GM19099 (cell line): ENCODE results near the gene RPGRIP1L.

ENCODE experiments used
- POLR2A ChIP-seq: IDR thresholded peaks from 3 replicates; pipeline ENCODE4 v1.6.1; 2011; ENCODE audit warnings: low read depth; ENCODE audit not compliant: insufficient read length; ENCODE audit errors: extremely low read depth

Gene RPGRIP1L

DNA sequence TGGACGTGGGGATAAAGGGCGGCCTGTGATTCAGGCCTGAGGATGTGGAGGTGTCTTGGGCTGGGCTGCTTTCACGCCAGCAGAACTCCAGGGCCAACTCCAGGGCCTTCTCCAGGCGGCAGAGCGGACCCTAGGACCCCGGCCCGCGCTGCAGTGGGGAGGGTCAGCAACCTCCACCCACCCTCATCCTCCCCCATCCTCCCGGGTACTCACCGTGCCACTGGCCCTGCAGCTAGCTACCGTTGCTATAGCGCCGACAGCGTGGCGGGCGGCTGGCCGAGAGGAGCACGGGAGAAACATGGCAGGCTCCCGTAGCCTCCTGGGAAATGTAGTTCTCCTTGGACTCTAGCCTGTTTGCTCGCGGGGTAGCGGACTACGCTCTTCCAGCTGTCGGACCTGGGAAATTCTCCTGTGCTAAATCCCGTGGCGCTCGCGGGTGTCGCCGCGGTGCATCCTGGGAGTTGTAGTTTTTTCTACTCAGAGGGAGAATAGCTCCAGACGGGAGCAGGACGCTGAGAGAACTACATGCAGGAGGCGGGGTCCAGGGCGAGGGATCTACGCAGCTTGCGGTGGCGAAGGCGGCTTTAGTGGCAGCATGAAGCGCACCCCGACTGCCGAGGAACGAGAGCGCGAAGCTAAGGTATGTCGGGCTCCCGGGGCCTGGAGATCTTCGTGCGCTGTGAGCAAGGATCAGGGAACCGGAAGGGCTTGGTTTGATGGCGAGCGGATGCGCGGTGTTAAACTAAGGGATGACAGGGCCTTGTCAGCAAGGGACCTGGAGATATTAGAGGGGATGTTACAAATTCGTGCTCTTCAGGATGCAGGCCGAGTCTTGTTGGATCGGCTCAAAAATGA lies at the start of gene RPGRIP1L, which contains the start of gene FTO:
Gene RPGRIP1L (minus strand): TSS at position 270 of the 855 bp plus-strand sequence. CDS start 3,136 bp downstream, outside the sequence.
Gene FTO (plus strand): TSS at position 567 of the 855 bp plus-strand sequence.
- TF ChIP-seq POLR2A: peak; percentile 35

DNA sequence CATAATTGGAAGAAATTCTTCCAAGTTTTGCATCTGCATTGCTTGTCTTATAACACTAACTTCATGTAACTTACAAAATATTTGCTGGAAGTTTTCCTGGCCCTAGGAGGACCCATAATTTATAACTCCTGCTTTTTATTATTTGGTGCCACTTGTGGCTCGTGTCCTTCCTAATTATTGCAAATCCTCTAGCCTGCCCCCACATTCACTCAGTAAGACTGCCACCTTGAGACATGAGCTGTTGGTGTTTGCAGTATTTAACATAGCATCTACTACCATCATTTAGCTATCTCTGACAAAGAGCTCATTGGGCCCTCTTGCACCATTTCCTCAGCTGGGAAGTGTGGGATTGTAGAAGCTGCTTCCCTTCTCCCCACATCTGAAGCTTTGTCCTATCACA lies 49.8 kb upstream of the RPGRIP1L start:
- no peak for TF ChIP-seq POLR2A

DNA sequence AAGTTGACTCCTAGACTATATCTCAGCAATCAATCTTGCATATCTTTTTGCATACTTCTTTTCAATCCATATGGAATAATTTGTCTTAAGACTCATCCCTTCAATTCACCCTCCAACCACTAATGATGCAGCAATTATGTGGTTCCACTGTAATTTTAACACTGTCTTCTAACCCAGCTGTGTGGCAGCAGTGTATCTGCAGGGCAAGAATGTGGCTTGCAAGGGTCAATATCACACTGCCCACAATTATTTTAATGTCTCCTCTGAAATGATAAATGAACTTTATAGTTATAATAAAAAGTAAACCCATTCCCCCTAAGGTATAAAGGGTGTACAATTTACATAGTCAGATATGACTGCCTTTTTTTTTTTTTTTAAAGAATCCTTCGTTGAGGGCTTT lies 48.9 kb upstream of the RPGRIP1L start:
- no peak for TF ChIP-seq POLR2A

DNA sequence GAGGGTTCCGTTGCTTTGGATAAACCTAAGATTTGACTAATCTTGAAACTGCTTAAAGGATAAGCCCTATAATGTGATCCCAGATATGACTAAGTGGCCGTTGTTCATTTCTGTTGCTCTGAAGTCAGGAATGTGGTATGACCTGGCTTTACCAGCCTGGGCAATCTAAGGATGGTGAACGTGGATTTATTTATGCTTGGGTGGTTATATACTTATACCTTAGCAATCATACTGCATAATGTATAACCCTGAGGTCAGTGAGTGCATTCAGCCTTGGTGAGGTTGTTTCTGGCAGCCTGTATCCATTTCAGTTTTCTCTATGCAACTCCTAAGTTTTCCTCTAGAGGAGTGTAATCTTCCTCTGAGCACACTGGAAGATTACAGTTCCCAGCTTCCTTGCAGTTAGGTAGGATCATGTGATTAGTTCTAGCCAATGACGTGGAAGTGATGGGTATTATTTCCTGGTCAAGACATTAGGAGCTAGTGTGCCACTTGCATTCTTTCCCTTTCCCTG lies 42.2 kb upstream of the RPGRIP1L start:
- TF ChIP-seq POLR2A: no peak

DNA sequence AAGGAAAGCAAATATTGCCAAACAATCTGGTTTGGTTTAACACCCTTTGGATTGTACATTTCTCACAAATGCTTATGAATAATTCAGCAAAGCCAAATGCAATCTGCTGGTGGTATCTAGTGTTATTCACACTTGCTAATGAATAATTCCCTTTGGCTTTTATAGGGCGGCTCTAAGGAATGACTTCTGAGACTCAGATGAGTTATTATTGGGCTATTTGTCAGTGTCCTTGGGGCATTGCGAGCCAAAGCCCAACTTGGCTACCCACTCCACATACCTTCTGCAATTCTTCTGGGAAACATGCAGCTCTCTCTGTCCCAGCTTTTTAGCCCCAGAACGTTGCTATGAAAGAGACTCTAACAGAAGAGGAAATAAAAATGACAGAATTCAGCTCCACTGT lies 41.4 kb upstream of the RPGRIP1L start:
- no peak for TF ChIP-seq POLR2A

DNA sequence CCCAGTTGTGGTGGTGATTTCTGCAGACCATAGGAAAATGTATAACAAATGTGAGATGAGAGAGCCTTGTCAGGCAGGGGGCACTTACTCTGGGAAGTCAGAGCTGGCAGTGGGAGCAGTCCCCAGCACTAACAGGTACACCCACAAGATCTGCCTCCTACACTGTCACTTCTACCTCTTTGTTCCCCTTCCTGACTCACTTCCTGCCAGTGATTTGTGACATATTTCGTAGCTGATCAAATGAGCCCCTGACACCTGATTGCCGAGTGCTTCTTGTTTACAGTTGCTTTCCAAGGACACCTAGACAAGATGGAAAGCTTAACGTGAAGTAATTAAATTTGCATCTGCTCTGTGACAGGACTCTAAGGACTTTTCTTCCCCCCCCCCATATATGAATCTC lies 40.8 kb upstream of the RPGRIP1L start:
- TF ChIP-seq POLR2A: no peak

DNA sequence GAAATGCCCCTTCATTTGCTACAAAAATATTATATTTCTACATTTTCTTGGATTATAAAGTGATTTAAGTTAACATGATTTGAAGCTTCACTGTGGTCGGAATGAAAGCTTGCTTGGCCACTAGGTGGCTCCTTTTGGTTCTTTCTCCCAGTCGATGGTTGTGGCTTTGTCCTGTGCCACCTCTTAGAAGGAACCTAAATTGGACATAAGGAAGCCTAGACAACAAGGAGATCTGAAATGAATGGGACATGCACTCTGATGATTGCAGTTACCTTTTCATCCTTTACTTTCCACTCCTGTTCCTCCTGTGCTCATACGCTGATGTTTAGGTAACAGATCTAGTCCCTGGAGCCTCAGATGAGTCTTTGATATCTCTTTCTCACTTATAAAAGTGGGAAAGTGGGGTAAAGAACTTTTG lies 39.5 kb upstream of the RPGRIP1L start:
- TF ChIP-seq POLR2A: no peak

DNA sequence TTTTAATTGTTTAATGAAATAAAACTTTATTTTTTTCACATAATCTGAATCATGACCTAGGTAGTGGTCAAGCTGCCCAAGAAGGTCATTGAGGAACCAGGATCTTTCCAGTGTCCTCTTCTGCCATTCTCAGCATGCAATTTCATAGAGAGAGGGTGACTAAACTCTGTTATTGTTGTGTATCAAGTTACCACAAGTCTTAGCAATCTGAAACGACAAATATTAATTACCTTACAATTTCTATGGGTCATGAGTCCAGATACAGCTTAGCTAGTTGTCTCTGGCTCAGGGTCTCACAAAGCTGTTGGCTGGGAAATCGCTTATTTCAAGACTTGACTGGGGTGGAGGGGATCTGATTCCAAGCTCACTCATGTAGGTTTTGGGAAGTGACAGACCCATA lies 37.9 kb upstream of the RPGRIP1L start:
- TF ChIP-seq POLR2A: no peak

DNA sequence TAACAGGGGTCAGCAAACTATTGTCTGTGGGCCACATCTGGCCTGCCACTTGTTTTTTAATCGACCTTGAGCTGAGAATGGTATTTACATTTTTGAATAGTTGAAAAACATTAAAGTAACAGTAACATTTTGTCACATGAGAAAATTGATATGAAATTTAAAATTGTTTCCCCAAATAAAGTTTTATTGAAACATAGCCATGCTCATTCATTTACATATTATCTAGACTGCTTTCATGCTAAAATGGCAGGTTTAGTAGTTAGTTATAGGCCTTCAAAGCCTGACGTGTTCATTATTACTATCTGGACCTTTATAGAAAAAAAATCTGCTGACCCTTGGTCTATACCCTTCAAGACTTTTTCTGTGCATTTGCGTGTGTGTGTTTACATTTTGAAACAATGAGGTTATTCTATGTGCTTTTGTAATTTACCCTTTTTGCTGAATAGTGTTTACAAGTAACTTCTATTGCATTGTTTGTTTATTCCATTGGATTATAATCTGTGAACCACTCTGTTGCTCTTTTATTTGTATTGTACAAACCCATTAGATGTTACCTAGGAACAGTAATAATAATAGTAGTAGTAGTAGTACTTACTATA lies 37.4 kb upstream of the RPGRIP1L start:
- TF ChIP-seq POLR2A: no peak

DNA sequence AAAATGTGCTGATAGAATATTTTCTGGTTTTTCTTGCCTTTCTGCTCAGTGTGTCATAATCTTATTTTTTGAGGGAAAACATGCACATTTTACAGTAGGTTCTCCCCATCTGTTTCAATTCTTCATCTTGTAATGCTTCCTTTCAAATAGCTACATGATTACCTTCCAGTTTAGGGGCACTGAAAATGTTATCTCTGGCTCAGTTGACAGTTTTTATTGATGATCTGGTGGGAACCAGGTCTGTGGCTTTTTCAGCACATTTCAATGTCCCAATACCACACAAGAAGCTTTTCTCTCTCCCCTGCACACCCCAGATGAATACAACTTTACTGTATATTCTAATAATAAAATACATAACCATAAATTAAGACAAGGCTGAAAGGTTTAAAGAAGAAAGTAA lies 36.8 kb upstream of the RPGRIP1L start:
- no peak for TF ChIP-seq POLR2A

DNA sequence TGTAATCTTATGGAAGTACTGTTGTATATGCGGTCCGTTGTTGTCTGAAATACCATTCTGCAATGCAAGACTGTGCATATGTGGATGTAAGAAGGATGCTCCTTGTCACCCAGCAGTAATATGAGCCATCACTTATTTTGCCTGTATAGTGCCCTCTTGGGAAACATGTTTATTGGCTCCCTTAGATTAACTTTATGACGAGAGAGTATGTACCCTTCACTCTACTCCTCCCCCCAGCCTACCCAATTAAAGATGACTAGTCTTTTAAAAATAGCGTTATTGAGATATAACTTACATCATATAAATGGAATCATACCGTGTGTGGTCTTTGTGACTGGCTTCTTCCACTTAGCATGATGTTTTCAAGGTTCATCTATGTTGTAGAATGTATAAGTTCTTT lies 33.9 kb upstream of the RPGRIP1L start:
- TF ChIP-seq POLR2A: no peak

DNA sequence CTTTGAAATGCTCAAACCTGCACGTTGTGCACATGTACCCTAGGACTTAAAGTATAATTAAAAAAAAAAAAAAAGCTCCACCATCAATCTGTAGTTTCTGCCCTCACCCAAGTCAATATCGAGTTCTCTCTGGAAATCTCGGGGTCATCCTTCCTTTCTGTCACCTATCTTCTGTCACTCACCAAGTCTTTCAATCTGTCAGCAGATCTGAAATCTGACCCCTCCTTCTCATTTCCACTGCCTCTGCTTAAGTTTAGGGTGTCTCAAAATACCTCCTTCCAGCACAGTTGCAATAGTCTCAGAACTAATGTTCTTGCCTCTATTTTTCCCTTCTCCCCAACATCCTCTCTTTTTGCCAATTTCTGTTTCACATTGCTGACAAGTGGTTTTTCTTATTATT lies 32.6 kb upstream of the RPGRIP1L start:
- TF ChIP-seq POLR2A: no peak

DNA sequence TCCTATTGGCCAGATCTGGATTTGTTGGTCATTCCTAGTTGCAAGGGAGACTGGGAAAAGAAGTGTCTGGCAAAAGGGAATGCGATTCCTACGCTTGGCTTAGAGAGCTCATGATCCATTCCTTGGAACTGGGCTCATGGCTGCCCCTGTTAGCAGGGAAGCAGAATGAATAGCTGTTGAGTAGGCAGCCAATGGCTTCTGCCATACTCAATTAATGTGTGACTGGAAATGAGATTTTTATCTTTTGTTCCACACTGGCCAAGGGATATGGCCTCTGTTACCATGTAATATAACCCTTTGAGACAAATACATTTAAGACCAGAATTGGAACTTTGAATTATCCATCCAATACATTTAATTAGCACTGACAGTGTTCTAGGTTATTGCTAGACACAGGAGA lies 31.2 kb upstream of the RPGRIP1L start:
- no peak for TF ChIP-seq POLR2A

DNA sequence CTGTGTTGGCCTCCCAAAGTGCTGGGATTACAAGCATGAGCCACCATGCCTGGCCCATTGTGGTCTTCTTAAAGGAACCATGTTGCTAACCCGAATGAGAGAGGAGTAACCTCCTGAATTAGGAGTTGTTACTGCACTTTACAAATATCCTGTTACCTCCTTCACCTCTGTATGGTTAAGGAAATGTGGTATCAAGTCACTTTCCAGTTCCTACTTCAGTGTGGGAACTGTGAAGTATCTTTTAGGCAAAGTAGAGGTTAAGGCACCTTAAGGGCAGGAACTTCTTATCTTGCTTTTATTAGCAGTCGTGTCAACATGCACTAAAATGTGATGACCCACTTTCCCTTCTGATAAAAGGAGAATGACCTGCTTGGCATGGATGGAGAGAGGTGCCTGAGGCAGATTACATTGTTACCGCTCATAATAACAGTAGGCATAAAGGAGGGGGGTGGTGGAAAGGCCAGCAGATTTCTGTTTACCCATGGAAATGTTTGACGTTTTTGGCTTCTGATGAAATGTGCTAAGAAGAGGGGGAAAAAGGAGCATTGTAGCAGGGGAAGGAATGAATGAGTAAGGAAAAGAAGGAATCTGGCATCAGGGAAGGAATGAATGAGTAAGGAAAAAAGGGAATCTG lies 28.8 kb upstream of the RPGRIP1L start:
- no peak for TF ChIP-seq POLR2A

DNA sequence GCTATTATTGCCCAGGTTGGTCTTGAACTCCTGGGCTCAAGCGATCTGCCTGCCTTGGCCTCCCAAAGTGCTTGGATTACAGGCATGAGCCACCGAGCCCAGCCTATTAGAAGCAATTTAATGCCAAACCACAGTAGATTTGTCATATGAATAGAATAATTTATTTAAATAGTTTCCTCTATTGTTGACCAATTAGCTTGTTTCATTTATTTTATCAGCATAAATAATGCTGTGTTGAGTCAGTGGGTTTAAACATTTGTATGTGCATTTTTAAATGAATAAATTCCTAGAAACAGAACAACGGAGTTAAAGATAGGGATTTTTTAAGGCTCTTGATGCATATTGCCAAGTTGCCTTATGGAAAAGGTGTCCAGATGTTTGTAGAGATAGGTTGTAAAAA lies 27.0 kb upstream of the RPGRIP1L start:
- TF ChIP-seq POLR2A: no peak
